ENCODE results near the gene CAB39L.
A peak's percentile ranks its signal among the peaks of the same experiment; 100 is the strongest.

Gene CAB39L

GRCh38 chr13:49319951-49320350 lies 123.9 kb downstream of the CAB39L start:
- Histone ChIP-seq H3K36me3 (ENCODE audit: control insufficient read depth in 2 of 2, insufficient read depth in 2 of 2, low read length in 2 of 2) (no peaks in the 10 kb centered on the region), H3K9ac (ENCODE audit: low read depth in 1 of 2, low read length in 2 of 2) (no peak overlapping the region), H3K4me1 (ENCODE audit: control insufficient read depth in 2 of 2, insufficient read depth in 2 of 2, low read length in 2 of 2) (no peaks in the 10 kb centered on the region), H3K27me3 (ENCODE audit: control insufficient read depth in 2 of 2, insufficient read depth in 2 of 2, low read length in 2 of 2) (no peaks in the 10 kb centered on the region), H3K4me3 (ENCODE audit: low read length in 2 of 2) (no peak overlapping the region), H3K27ac (ENCODE audit: low read depth in 2 of 2, low read length in 2 of 2) (no peak overlapping the region), H3K9me3 (ENCODE audit: control insufficient read depth in 2 of 2, low read length in 2 of 2) (no peaks in the 10 kb centered on the region)

DNA sequence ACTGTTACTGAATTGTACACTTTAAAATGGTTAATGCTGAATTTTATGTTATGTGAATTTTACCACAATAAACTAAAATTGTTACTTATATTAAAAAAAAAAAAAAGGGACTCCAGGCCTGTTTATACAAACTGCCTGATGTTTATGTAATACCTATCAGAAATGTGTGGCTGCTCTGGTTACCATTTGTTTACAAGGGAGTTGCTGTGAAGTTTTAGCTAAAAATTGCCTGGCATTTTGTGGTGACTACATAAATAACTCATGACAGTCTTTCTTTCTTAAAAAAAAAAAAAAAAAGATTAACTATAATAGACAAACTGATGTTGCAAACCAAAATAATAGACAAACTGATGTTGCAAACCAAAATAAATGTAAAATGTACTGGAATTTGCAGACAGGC lies 124.3 kb downstream of the CAB39L start:
- peaks cover 0 to 3% of the 10 kb centered on the region in 2 donors for H3K4me1 ChIP-seq (ENCODE audit: control insufficient read depth in 2 of 2, insufficient read depth in 2 of 2, low read length in 2 of 2)
- H3K27me3 ChIP-seq (ENCODE audit: control insufficient read depth in 2 of 2, insufficient read depth in 2 of 2, low read length in 2 of 2), result no peaks in the 10 kb centered on the region
- no peak overlapping the region for H3K27ac ChIP-seq (ENCODE audit: low read depth in 2 of 2, low read length in 2 of 2)
- H3K4me3 ChIP-seq (ENCODE audit: low read length in 2 of 2), result no peak overlapping the region
- no peak overlapping the region for H3K9ac ChIP-seq (ENCODE audit: low read depth in 1 of 2, low read length in 2 of 2)
- no peaks in the 10 kb centered on the region for H3K9me3 ChIP-seq (ENCODE audit: control insufficient read depth in 2 of 2, low read length in 2 of 2)
- no peaks in the 10 kb centered on the region for H3K36me3 ChIP-seq (ENCODE audit: control insufficient read depth in 2 of 2, insufficient read depth in 2 of 2, low read length in 2 of 2)

- no peak overlapping the region for H3K4me3 ChIP-seq (ENCODE audit: low read length in 2 of 2)
- no peaks in the 10 kb centered on the region for H3K27me3 ChIP-seq (ENCODE audit: control insufficient read depth in 2 of 2, insufficient read depth in 2 of 2, low read length in 2 of 2)
These were observed 127.9 kb downstream of the CAB39L start for GRCh38 chr13:49315756-49316482.

DNA sequence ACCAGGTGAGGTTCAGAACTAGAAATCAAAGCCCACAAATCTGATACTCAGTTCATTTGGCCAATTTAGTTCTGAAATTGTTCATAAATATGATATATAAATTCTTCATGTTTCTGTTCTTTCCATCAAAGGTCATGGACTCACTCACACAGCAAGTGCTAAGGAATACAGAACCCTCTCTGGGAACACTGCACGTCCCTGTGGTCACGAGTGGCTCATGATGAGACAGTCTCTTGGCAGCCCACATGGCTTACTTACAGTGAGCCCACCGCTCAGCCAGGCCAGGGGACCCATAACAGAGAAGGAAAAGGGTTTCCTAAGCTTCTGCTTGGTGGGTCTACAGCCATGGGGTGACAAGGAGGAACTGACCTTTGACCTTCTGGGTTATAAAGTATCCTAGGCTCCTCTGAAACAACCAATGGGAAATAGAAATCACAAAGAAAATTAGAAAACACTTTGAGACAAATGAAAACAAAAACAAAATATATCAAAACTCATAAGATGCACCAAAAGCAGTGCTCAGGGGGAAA lies 128.8 kb downstream of the CAB39L start:
- no peak overlapping the region for H3K9ac ChIP-seq (ENCODE audit: low read depth in 1 of 2, low read length in 2 of 2)
- H3K9me3 ChIP-seq (ENCODE audit: control insufficient read depth in 2 of 2, low read length in 2 of 2), result no peaks in the 10 kb centered on the region
- H3K4me3 ChIP-seq (ENCODE audit: low read length in 2 of 2), result no peak overlapping the region
- peaks cover 8 to 13% of the 10 kb centered on the region in 2 donors for H3K4me1 ChIP-seq (ENCODE audit: control insufficient read depth in 2 of 2, insufficient read depth in 2 of 2, low read length in 2 of 2)
- no peak overlapping the region for H3K27ac ChIP-seq (ENCODE audit: low read depth in 2 of 2, low read length in 2 of 2)
- H3K36me3 ChIP-seq (ENCODE audit: control insufficient read depth in 2 of 2, insufficient read depth in 2 of 2, low read length in 2 of 2), result peaks cover 1 to 4% of the 10 kb centered on the region in 2 donors
- H3K27me3 ChIP-seq (ENCODE audit: control insufficient read depth in 2 of 2, insufficient read depth in 2 of 2, low read length in 2 of 2), result no peaks in the 10 kb centered on the region

More at GRCh38 chr13:49315756-49316482, 127.9 kb downstream of the CAB39L start:
- Histone ChIP-seq H3K9me3 (ENCODE audit: control insufficient read depth in 2 of 2, low read length in 2 of 2) (no peaks in the 10 kb centered on the region), H3K4me1 (ENCODE audit: control insufficient read depth in 2 of 2, insufficient read depth in 2 of 2, low read length in 2 of 2) (peaks cover 8 to 13% of the 10 kb centered on the region in 2 donors), H3K27ac (ENCODE audit: low read depth in 2 of 2, low read length in 2 of 2) (no peak overlapping the region), H3K9ac (ENCODE audit: low read depth in 1 of 2, low read length in 2 of 2) (no peak overlapping the region), H3K36me3 (ENCODE audit: control insufficient read depth in 2 of 2, insufficient read depth in 2 of 2, low read length in 2 of 2) (no peaks in the 10 kb centered on the region)

GRCh38 chr13:49314344-49314882 lies 129.5 kb downstream of the CAB39L start:
- no peaks in the 10 kb centered on the region for H3K27me3 ChIP-seq (ENCODE audit: control insufficient read depth in 2 of 2, insufficient read depth in 2 of 2, low read length in 2 of 2)
- H3K4me1 ChIP-seq (ENCODE audit: control insufficient read depth in 2 of 2, insufficient read depth in 2 of 2, low read length in 2 of 2), result peaks cover 8 to 13% of the 10 kb centered on the region in 2 donors
- H3K9ac ChIP-seq (ENCODE audit: low read depth in 1 of 2, low read length in 2 of 2), result no peak overlapping the region
- no peak overlapping the region for H3K4me3 ChIP-seq (ENCODE audit: low read length in 2 of 2)
- H3K27ac ChIP-seq (ENCODE audit: low read depth in 2 of 2, low read length in 2 of 2), result peak overlapping the region; percentile 56 to 79
- H3K9me3 ChIP-seq (ENCODE audit: control insufficient read depth in 2 of 2, low read length in 2 of 2), result no peaks in the 10 kb centered on the region
- H3K36me3 ChIP-seq (ENCODE audit: control insufficient read depth in 2 of 2, insufficient read depth in 2 of 2, low read length in 2 of 2), result peaks cover 4 to 8% of the 10 kb centered on the region in 2 donors

GRCh38 chr13:49311816-49312215 lies 132.0 kb downstream of the CAB39L start:
- H3K9ac ChIP-seq (ENCODE audit: low read depth in 1 of 2, low read length in 2 of 2), result no peak overlapping the region
- H3K9me3 ChIP-seq (ENCODE audit: control insufficient read depth in 2 of 2, low read length in 2 of 2), result no peaks in the 10 kb centered on the region
- H3K27me3 ChIP-seq (ENCODE audit: control insufficient read depth in 2 of 2, insufficient read depth in 2 of 2, low read length in 2 of 2), result no peaks in the 10 kb centered on the region
- H3K4me3 ChIP-seq (ENCODE audit: low read length in 2 of 2), result no peak overlapping the region
- peaks cover 8 to 13% of the 10 kb centered on the region in 2 donors for H3K4me1 ChIP-seq (ENCODE audit: control insufficient read depth in 2 of 2, insufficient read depth in 2 of 2, low read length in 2 of 2)
- no peak overlapping the region for H3K27ac ChIP-seq (ENCODE audit: low read depth in 2 of 2, low read length in 2 of 2)
- H3K36me3 ChIP-seq (ENCODE audit: control insufficient read depth in 2 of 2, insufficient read depth in 2 of 2, low read length in 2 of 2), result peaks cover 4 to 8% of the 10 kb centered on the region in 2 donors

DNA sequence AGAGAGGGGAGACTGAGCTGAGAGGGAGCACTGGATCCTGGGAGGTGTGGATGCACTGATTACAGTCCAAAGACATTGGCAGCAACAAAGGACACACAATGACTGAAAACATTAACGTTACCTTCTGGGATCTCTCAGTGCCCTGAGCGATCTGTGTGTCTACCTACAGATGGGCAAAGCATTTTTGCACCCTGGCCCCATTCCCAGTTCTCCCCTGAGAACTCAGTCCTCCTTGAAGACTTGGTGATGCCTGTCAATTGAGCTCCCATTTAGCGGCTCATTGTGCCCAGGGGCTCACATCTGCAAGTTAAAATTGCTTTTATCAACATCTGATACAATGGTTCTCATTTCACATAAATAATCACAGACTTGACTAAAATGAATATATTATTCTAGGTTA lies 133.6 kb downstream of the CAB39L start:
- H3K4me3 ChIP-seq (ENCODE audit: low read length in 2 of 2), result no peak overlapping the region
- H3K9ac ChIP-seq (ENCODE audit: low read depth in 1 of 2, low read length in 2 of 2), result no peak overlapping the region
- H3K9me3 ChIP-seq (ENCODE audit: control insufficient read depth in 2 of 2, low read length in 2 of 2), result no peaks in the 10 kb centered on the region
- no peaks in the 10 kb centered on the region for H3K27me3 ChIP-seq (ENCODE audit: control insufficient read depth in 2 of 2, insufficient read depth in 2 of 2, low read length in 2 of 2)
- peaks cover 8 to 13% of the 10 kb centered on the region in 2 donors for H3K4me1 ChIP-seq (ENCODE audit: control insufficient read depth in 2 of 2, insufficient read depth in 2 of 2, low read length in 2 of 2)
- H3K27ac ChIP-seq (ENCODE audit: low read depth in 2 of 2, low read length in 2 of 2), result no peak overlapping the region
- peaks cover 4 to 8% of the 10 kb centered on the region in 2 donors for H3K36me3 ChIP-seq (ENCODE audit: control insufficient read depth in 2 of 2, insufficient read depth in 2 of 2, low read length in 2 of 2)

DNA sequence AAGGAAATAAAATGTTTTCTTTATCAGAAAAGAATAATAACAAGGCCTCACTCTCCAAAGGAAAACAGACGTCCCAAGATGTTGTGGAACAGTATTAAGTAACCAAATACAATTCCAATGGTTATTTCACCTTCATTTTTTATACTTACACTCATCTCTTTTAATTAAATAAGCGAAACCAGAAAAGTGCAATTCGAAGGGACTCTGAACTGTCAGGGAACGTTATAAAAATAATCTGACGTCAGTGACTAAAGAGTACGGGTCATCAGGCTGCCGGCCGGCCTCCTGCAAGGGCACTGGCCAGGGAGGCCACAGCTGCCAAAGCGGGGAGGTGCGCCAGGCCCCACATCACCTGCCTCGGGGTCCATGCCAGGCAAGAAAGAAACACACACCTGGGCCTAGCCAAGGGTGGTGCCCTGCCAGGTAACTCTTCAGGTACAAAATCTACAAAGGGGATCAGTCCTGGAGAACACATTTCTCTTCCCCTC lies 134.9 kb downstream of the CAB39L start:
- no peak overlapping the region for H3K4me3 ChIP-seq (ENCODE audit: low read length in 2 of 2)
- no peak overlapping the region for H3K9ac ChIP-seq (ENCODE audit: low read depth in 1 of 2, low read length in 2 of 2)
- H3K4me1 ChIP-seq (ENCODE audit: control insufficient read depth in 2 of 2, insufficient read depth in 2 of 2, low read length in 2 of 2), result peaks cover 4% of the 10 kb centered on the region in 2 donors
- no peaks in the 10 kb centered on the region for H3K9me3 ChIP-seq (ENCODE audit: control insufficient read depth in 2 of 2, low read length in 2 of 2)
- H3K36me3 ChIP-seq (ENCODE audit: control insufficient read depth in 2 of 2, insufficient read depth in 2 of 2, low read length in 2 of 2), result peaks cover 4 to 8% of the 10 kb centered on the region in 2 donors
- peak overlapping the region; percentile 73 for H3K27ac ChIP-seq (ENCODE audit: low read depth in 2 of 2, low read length in 2 of 2)
- no peaks in the 10 kb centered on the region for H3K27me3 ChIP-seq (ENCODE audit: control insufficient read depth in 2 of 2, insufficient read depth in 2 of 2, low read length in 2 of 2)

GRCh38 chr13:49308097-49308875 lies 135.6 kb downstream of the CAB39L start:
- H3K4me3 ChIP-seq (ENCODE audit: low read length in 2 of 2), result no peak overlapping the region
- no peaks in the 10 kb centered on the region for H3K4me1 ChIP-seq (ENCODE audit: control insufficient read depth in 2 of 2, insufficient read depth in 2 of 2, low read length in 2 of 2)
- no peak overlapping the region for H3K9ac ChIP-seq (ENCODE audit: low read depth in 1 of 2, low read length in 2 of 2)

GRCh38 chr13:49307365-49307764 lies 136.5 kb downstream of the CAB39L start:
- peaks cover 4 to 8% of the 10 kb centered on the region in 2 donors for H3K36me3 ChIP-seq (ENCODE audit: control insufficient read depth in 2 of 2, insufficient read depth in 2 of 2, low read length in 2 of 2)
- no peaks in the 10 kb centered on the region for H3K4me1 ChIP-seq (ENCODE audit: control insufficient read depth in 2 of 2, insufficient read depth in 2 of 2, low read length in 2 of 2)
- no peak overlapping the region for H3K4me3 ChIP-seq (ENCODE audit: low read length in 2 of 2)
- peak overlapping the region; percentile 16 to 73 for H3K27ac ChIP-seq (ENCODE audit: low read depth in 2 of 2, low read length in 2 of 2)
- H3K9me3 ChIP-seq (ENCODE audit: control insufficient read depth in 2 of 2, low read length in 2 of 2), result no peaks in the 10 kb centered on the region
- H3K27me3 ChIP-seq (ENCODE audit: control insufficient read depth in 2 of 2, insufficient read depth in 2 of 2, low read length in 2 of 2), result no peaks in the 10 kb centered on the region
- H3K9ac ChIP-seq (ENCODE audit: low read depth in 1 of 2, low read length in 2 of 2), result no peak overlapping the region

More at GRCh38 chr13:49308097-49308875, 135.6 kb downstream of the CAB39L start:
- Histone ChIP-seq H3K9me3 (ENCODE audit: control insufficient read depth in 2 of 2, low read length in 2 of 2) (no peaks in the 10 kb centered on the region), H3K36me3 (ENCODE audit: control insufficient read depth in 2 of 2, insufficient read depth in 2 of 2, low read length in 2 of 2) (peaks cover 4 to 8% of the 10 kb centered on the region in 2 donors), H3K27ac (ENCODE audit: low read depth in 2 of 2, low read length in 2 of 2) (peak overlapping the region; percentile 73), H3K27me3 (ENCODE audit: control insufficient read depth in 2 of 2, insufficient read depth in 2 of 2, low read length in 2 of 2) (no peaks in the 10 kb centered on the region)

Measured in mucosa of rectum (tissue), 2 donors.